GM12878 (cell line): ENCODE results near the gene GRHL1. TPM values are rescaled to one million over a fixed set of nuclear protein-coding genes. Genes with fewer than 3 reads are reported as not detected.

Experiments
- ATAC-seq: fragments of 200-7000 bp; cut with Tn5 transposase; 3 replicates; pipeline ENCODE4 v1.9.1; 2020; ENCODE audit warnings: mild to moderate bottlenecking, moderate library complexity
- BruUV-seq: library from RNA; stranded (reverse); fragments of 400-500 nt; replicated peaks from 2 replicates; lab custom pipeline; 2021; lab: Mats Ljungman, UMichigan
- CTCF ChIA-PET: fragments of 300-600 bp; sonication (Branson Sonifier 250); formaldehyde crosslinking; extraction: SDS; loops from one replicate; lab custom pipeline; 2021; ENCODE audit warnings: inconsistent platforms; lab: Yijun Ruan, JAX
- POLR2A ChIA-PET: fragments of 350-600 bp; formaldehyde crosslinking; extraction: SDS; loops from one replicate; lab custom pipeline; 2021; ENCODE audit warnings: inconsistent platforms; lab: Charles Lee
- RAD21 ChIA-PET: fragments of 300-600 bp; sonication (Branson Sonifier 250); formaldehyde crosslinking; loops from one replicate; lab custom pipeline; 2023; ENCODE audit warnings: antibody characterized with exemption; ENCODE audit not compliant: unreplicated experiment; lab: Charles Lee
- SMC1A ChIA-PET: fragments of 300-600 bp; sonication (Branson Sonifier 250); formaldehyde crosslinking; loops from one replicate; lab custom pipeline; 2023; ENCODE audit not compliant: unreplicated experiment, uncharacterized antibody; lab: Charles Lee
- DNase-seq: peaks from one replicate; pipeline ENCODE4 v3.0.0-alpha.2; 2011; ENCODE audit warnings: low read depth, low spot score
- FAIRE-seq: peaks from 3 replicates; lab custom pipeline; 2011; peaks lifted over from hg19 to GRCh38; lab: Jason Lieb, UNC
- H2AFZ ChIP-seq: 2 replicates; pipeline ENCODE4 v1.6.0; 2011; ENCODE audit warnings: low read depth, low read length, control low read depth; ENCODE audit not compliant: control insufficient read depth
- H3K27ac ChIP-seq: 2 replicates; pipeline ENCODE4 v1.5.1; 2011; ENCODE audit warnings: control low read depth; ENCODE audit not compliant: control insufficient read depth, insufficient read depth
- H3K27me3 ChIP-seq, 2 experiments: replicated peaks in 1 of 2; 2 replicates each; pipeline versions ENCODE4 v1.6.0 to v1.6.1; 2011; ENCODE audit warnings: low read length in 1 of 2; ENCODE audit not compliant: control insufficient read depth in 2 of 2, insufficient read depth in 2 of 2
- H3K36me3 ChIP-seq, 2 experiments: 2 replicates each; pipeline ENCODE4 v1.5.1; 2011; ENCODE audit warnings: low read length in 1 of 2; ENCODE audit not compliant: control insufficient read depth in 2 of 2, insufficient read depth in 2 of 2
- H3K4me1 ChIP-seq: 2 replicates; pipeline ENCODE4 v1.6.1; 2011; ENCODE audit warnings: mild to moderate bottlenecking, low read length, moderate library complexity, mixed read lengths; ENCODE audit not compliant: control insufficient read depth, insufficient read depth
- H3K4me2 ChIP-seq: 2 replicates; pipeline ENCODE4 v1.6.0; 2011; ENCODE audit warnings: control low read depth; ENCODE audit not compliant: control insufficient read depth, insufficient read depth
- H3K4me3 ChIP-seq: fragments of 200-600 bp; sonication (generic); 2 replicates; pipeline ENCODE4 v1.5.1; 2016
- H3K79me2 ChIP-seq: 2 replicates; pipeline ENCODE4 v1.6.0; 2011; ENCODE audit warnings: low read length; ENCODE audit not compliant: control insufficient read depth, insufficient read depth
- H3K9ac ChIP-seq: 2 replicates; pipeline ENCODE4 v1.8.0; 2011; ENCODE audit warnings: low read length, control low read depth, mixed read lengths; ENCODE audit not compliant: control insufficient read depth, insufficient read depth
- H3K9me3 ChIP-seq: replicated peaks from 3 replicates; pipeline ENCODE4 v1.5.1; 2011; ENCODE audit warnings: mild to moderate bottlenecking, low read length; ENCODE audit not compliant: control insufficient read depth, insufficient read depth
- H4K20me1 ChIP-seq: 2 replicates; pipeline ENCODE4 v1.6.0; 2011; ENCODE audit not compliant: control insufficient read depth, insufficient read depth
- HCFC1 ChIP-seq: fragments of 150-350 bp; IDR thresholded peaks from 2 replicates; pipeline ENCODE4 v1.6.1; 2014; ENCODE audit warnings: low read length
- HDAC6 ChIP-seq: fragments of 200-600 bp; sonication (generic); IDR thresholded peaks from one replicate; pipeline ENCODE4 v1.8.0; 2017; ENCODE audit warnings: antibody characterized with exemption; ENCODE audit not compliant: unreplicated experiment
- MLLT1 ChIP-seq: fragments of 450-650 bp; IDR thresholded peaks from 2 replicates; pipeline ENCODE4 v1.6.1; 2016; ENCODE audit warnings: mild to moderate bottlenecking
- MYB ChIP-seq: fragments of 150-350 bp; IDR thresholded peaks from 2 replicates; pipeline ENCODE4 v1.6.1; 2014; ENCODE audit warnings: mild to moderate bottlenecking, low read depth, low read length, borderline replicate concordance
- ZNF274 ChIP-seq: IDR thresholded peaks from one replicate; pipeline ENCODE4 v1.8.0; 2011; ENCODE audit not compliant: insufficient read length, insufficient read depth
- WGBS: methylation state at CpG from one replicate; pipeline ENCODE4 v1.1.6; 2016; ENCODE audit warnings: low lambda C conversion rate; ENCODE audit not compliant: insufficient replicate concordance, insufficient coverage; ENCODE audit errors: missing lambda C conversion rate; 5-methylcytosine and 5-hydroxymethylcytosine counted together
- in situ Hi-C: fragments of 300-500 bp; cut with MboI; formaldehyde crosslinking; loops from 9 replicates; pipeline ENCODE4 v1.14.3; 2018; ENCODE audit warnings: mixed read lengths
- intact Hi-C: fragments of 100-400 bp; cut with micrococcal nuclease; formaldehyde crosslinking; loops from one replicate; pipeline ENCODE4 v1.14.2; 2022; ENCODE audit not compliant: unreplicated experiment
- polyA plus RNA-seq, 11 experiments: library from polyadenylated mRNA; depleted of rRNA in 4 of 11; unstranded in 6 of 11; stranded (reverse) in 5 of 11; fragments of >200 nt; fragmentation: Nextera tagmentation in 4 of 11; fragmentation: Illumina TruSeq in 1 of 11; extraction: Ambion mirVana in 4 of 11; extraction: Trizol in 1 of 11; gene quantifications; 1 replicate in 1 of 11; 2 replicates in 10 of 11; pipeline versions ENCODE4 v1.2.1 to v1.2.3, GENCODE V29; 2011 to 2016; ENCODE audit warnings: inconsistent platforms in 2 of 11, missing spikeins in 2 of 11, low read depth in 1 of 11
- total RNA-seq, 4 experiments: library from RNA; depleted of rRNA in 3 of 4; stranded (reverse); fragments of >200 nt in 3 of 4; fragmentation: Illumina TruSeq in 1 of 4; extraction: Trizol in 1 of 4; gene quantifications; 2 replicates each; pipeline versions ENCODE4 v1.2.1 to v1.2.3, GENCODE V29; 2013 to 2021

GRHL1 gene
- total and polyA plus RNA-seq, 10 of the 15 experiments (the other 5 are each of a cell fraction or from before 2014, with no cell fraction given): 0.09 to 0.81 (median 0.28) TPM; not detected in 1

- H3K4me2 ChIP-seq: no peak overlapping the region
Observed at GRCh38 chr2:10006236-10007161, 55.0 kb downstream of the GRHL1 start.

More at GRCh38 chr2:10006236-10007161, 55.0 kb downstream of the GRHL1 start:
- H3K4me3 ChIP-seq: no peak overlapping the region
- SMC1A ChIA-PET: interaction anchor here (0.6 to 0.9 kb wide), 3 partner anchors 11 to 122 kb away, joined by 3 to 4 read pairs (median 4); no protein-coding TSS in a partner anchor
- no peak for TF ChIP-seq MYB
- TF ChIP-seq HCFC1: no peak
- no peak for TF ChIP-seq MLLT1
- no peak for TF ChIP-seq HDAC6
- TF ChIP-seq ZNF274: no peak
- ATAC-seq (no peak), FAIRE-seq (no peak), DNase-seq (no peak)
- no peak overlapping the region for H2AFZ ChIP-seq
- H3K9me3 ChIP-seq: no peaks in the 10 kb centered on the region
- no peaks in the 10 kb centered on the region for H3K27me3 ChIP-seq
- 76% methylated on average over 59 of the region's 64 CpGs for WGBS
- H4K20me1 ChIP-seq: no peaks in the 10 kb centered on the region
- CTCF ChIA-PET: interaction anchor here (1.1 to 1.7 kb wide), 2 partner anchors 22 to 69 kb away, joined by 6 read pairs; no protein-coding TSS in a partner anchor
- RAD21 ChIA-PET: no interaction called here
- BruUV-seq: no TSS peak
- H3K79me2 ChIP-seq: no peaks in the 10 kb centered on the region
- POLR2A ChIA-PET: no interaction called here
- H3K4me1 ChIP-seq: no peaks in the 10 kb centered on the region
- no peak overlapping the region for H3K27ac ChIP-seq
- no peak overlapping the region for H3K9ac ChIP-seq
- in situ Hi-C loops (no loop called here), intact Hi-C loops (no loop called here)
- H3K36me3 ChIP-seq: no peaks in the 10 kb centered on the region
